ENCODE data around the gene RALGPS1.

Gene RALGPS1

DNA sequence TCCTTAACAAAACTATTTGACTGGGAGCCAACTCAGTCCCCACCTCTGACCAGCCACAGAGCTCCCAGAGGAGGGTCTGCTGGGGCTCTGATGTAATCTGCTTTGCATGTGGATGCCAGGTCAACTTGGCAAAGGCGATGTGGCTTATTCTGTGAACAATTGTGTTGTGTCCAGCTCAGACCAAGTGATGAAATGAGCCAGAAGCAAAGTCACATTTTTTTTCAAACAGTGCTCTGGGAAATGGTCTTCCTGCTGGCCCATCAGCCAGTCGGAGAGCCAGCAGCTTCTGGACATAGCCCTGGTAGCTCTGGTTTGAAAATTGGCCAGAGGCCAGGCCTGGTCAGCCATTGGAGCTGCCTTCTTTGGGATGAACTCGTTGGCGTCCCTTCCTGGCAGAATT is 121.4 kb downstream of the RALGPS1 start:
- in situ Hi-C loops (cut with MboI; ENCODE audit: low pct_unique_long_range_greater_than_20kb, low sequenced_read_pairs), result no loop called here
- DNase-seq, result no peak

DNA sequence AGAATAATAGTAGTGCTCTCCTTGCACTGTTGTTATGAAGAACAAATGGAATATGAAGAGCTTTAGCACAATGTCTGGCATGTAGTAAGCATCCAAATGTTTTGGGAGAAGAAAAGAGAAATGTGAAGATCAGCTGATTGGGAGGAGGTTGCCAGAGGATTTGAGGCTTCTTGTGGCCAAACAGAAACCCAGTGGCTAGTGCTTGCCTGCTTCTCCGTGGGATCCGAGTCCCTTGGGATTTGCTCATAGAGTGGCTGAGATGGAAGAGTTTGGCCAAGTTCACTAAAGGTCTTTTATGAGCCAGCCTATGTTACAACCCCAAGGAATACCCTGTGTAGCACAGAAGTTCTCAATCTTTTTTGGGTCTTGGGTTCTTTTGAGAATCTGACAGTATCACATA is 121.9 kb downstream of the RALGPS1 start:
- in situ Hi-C loops (cut with MboI; ENCODE audit: low pct_unique_long_range_greater_than_20kb, low sequenced_read_pairs), result no loop called here
- no peak for DNase-seq

DNA sequence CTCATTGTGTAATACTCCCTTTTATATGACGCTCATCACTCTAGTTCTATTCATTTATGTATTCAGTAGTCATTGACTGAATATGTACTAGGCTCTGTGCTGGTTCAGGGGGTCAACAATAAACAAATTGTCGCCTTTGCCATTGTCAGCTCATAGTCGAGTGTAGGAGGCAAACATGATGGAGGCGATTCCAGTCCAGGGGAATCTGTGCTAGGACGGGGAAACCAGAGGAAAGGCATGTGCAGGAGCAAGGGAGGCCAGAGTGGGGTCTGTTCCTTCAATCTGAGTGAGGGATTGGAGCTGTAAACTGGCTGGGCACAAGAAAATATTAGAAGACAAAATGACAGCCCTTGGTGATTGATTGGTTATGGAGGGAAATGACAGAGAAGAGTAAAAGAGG is 123.9 kb downstream of the RALGPS1 start:
- in situ Hi-C loops (cut with MboI; ENCODE audit: low pct_unique_long_range_greater_than_20kb, low sequenced_read_pairs), result no loop called here
- no peak for DNase-seq

DNA sequence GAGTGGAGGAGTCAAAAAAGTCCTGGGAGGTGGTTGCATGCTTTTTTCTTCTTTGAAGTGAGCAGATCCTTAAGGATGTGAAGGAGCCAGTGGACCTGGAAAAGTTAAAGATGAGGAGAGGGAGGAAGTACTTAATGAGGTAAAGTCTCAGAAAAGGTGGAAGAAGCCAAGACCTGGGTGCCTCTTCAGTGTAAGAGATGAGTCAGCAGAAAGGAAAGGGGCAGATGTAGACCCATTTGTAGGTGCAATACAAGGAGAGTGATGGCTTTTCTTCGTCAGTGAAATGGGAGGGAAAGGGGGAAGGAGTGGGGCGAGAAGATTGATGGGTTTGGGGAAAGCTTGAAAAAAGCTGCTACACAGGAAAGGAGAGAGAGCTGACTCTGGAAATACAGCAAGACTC is 124.9 kb downstream of the RALGPS1 start:
- in situ Hi-C loops (cut with MboI; ENCODE audit: low pct_unique_long_range_greater_than_20kb, low sequenced_read_pairs), result no loop called here
- no peak for DNase-seq

DNA sequence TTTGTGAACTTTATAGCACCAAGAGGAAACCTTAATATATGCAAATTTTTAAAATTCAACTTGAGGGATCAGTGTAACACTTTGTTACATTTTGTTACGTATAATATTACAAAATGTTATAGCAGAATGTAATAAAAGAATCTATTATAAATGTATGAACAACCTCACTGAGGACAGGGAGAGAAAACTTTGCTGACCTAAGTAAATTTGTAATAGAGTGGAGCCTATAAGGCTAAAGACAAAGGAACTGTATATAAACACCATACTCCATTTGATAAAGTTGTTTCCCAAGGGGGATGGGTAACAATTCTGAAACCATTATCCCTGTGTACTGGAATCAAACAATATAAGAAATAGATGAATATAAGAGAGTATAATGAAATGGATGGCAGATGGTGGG is 130.6 kb downstream of the RALGPS1 start:
- DNase-seq, result no peak
- in situ Hi-C loops (cut with MboI; ENCODE audit: low pct_unique_long_range_greater_than_20kb, low sequenced_read_pairs), result no loop called here

DNA sequence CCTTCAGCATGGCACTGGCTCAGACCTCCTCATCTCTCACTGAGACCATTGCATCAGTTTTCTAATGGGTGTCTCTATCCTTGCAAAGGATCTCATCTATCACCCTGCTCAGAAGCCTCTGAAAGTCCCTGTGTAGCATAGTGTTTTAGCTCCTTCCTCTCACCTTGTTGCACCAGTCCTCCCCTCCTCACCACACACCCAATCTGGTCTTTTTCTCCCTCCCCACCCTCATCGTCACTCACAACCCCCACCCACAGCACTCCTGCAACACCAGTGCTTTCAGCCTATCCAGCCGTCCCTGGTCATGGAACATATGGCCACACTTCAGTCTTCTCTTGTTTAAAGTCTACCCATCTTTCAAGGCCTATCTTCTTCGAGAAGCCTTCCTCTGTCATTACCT is 133.4 kb downstream of the RALGPS1 start:
- DNase-seq, result no peak
- in situ Hi-C loops (cut with MboI; ENCODE audit: low pct_unique_long_range_greater_than_20kb, low sequenced_read_pairs), result no loop called here

DNA sequence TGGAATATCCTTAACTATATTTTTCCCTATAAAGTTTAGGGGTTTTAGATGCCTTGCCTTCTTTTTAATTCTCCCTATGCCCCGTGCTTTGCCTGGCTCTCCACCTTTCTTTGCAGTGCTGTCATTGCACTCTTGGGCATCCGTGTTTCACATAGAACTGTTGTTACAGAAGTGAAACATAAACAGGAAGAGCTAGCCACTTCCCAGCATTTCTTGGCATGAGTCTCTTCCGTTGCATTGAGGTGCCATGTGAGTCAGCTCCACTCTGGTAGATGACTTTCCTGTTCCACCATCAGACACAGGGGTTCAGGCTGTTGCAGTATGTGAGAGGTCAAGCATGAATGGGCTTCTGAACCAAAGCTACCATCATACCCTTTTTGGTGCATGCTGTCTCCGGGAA is 134.5 kb downstream of the RALGPS1 start:
- no peak for DNase-seq
- in situ Hi-C loops (cut with MboI; ENCODE audit: low pct_unique_long_range_greater_than_20kb, low sequenced_read_pairs), result no loop called here

DNA sequence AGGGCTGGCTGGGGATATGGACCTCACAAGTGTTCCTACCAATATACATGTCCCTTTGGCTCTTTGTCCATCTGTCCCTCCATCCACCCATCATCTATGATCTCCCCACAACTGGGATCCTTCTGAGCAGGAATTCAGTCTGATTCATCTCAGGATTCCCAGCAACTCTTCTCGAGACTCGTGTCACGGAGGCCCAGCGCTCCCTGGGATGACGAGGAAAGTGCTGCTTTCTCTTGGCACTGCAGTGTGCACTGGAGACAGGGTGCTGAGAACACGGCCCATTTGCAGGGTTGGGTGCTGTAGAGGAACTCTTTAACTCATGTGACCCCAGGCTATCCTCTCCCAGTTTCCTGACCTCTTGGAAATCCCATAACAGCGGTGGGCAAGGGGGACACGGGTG is 135.0 kb downstream of the RALGPS1 start:
- in situ Hi-C loops (cut with MboI; ENCODE audit: low pct_unique_long_range_greater_than_20kb, low sequenced_read_pairs), result no loop called here
- DNase-seq, result no peak

DNA sequence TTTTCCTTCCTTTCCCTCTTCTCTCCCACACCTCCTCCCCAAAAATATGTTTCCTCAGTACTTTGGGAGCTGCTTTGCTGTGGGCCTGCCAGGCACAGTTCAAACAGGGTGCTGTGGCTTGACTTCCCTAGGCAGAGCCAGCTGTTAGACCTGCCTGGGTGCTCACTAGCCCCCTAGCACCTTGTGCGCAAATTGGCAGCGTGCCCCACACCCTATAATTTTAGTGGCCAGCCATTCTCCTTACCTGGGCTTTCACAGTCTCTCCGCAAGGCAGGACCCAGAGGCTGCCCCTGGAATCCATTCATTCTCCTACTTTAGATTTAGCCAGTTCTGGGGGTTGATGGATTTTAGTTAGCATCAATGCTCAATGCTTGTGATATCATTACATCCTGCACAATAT is 135.6 kb downstream of the RALGPS1 start:
- DNase-seq, result no peak
- in situ Hi-C loops (cut with MboI; ENCODE audit: low pct_unique_long_range_greater_than_20kb, low sequenced_read_pairs), result no loop called here

DNA sequence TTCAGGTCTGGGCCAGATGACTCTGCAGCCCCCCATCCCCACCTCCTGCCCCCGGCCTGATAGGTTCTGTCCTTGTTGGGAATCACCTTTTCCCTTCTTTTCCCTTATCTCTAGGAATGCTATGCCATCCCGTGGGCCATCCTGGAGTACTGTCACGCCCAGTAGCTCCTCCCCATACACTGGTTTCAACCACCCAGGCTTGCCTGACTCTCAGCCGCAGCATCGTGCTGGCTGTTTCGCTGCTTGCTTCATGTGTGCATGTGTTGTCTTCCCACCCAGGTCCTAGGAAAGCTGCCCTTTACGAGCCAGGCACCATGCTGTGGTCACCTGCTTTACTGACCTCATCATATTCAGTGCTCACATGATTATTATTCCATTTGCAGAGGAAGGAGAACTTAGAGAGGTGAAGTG is 136.0 kb downstream of the RALGPS1 start:
- in situ Hi-C loops (cut with MboI; ENCODE audit: low pct_unique_long_range_greater_than_20kb, low sequenced_read_pairs), result no loop called here
- no peak for DNase-seq

DNA sequence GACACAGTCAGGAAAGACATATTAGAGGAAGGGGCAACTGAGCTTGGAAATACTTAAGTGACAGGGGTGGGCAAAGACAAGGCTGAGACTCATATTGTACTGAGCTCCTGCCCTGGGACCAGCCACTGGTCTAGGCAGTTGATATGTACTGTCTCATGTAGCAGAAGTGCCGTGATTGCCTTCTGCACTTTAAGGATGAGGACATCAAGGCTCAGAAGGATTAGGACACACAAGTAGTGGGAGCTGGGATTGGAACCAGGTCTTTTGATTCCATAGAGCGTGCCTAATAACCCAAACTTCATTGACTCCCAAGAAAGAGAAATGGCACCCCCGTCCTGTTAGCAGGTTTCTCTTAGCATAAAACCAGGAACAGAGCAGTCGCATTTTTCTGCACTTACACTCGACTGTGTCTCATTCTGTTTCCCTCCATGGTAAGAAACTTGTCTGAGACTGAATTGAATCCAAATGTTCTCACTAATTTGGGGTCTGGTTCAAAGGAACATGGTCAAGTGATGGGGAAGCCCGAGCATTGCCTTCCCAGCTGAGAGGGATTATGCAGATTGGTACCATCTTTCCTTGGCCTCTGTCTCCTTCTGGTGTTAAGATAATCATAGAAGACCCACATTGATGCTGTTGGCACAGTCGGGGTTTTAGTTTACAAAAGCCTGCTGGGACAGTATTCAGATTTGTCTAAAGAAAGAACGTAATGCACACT is 137.5 kb downstream of the RALGPS1 start:
- in situ Hi-C loops (cut with MboI; ENCODE audit: low pct_unique_long_range_greater_than_20kb, low sequenced_read_pairs), result no loop called here
- no peak for DNase-seq

DNA sequence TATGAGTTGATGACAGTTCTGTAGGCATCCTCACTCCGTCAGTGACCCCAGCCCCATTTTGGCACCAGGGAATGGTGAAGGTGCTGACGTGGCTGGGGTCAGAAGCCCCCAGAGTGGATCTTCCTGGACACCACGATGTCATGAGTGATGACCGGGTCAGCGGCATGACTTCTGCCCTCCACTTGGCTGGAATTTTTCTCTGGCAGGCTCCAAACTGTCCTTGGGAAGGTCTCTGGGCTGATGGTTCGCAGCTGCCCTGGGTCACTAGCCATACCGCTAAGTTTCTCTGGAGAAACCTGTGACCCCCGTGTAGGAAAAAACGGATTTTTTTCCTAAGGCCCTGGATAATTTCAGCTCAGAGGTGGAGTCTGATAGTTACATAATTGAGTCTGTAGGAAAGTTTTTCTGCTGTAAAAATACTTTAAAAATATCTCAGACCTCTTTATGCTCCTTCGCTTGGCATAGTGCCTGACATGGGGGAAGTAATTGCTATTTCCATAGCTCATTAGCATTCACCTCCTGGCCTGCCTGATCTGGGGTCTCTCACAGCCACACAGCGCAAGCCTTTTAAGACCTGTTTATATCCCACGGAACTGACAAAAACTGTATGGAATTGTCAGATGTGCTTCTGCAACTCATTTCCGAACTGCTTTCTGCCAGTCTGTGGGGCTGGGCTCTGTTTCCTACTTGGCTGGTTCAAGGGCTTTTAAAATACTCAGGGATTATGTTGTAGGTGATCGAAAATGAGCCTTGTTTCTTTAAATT is 138.7 kb downstream of the RALGPS1 start:
- DNase-seq, result no peak
- in situ Hi-C loops (cut with MboI; ENCODE audit: low pct_unique_long_range_greater_than_20kb, low sequenced_read_pairs), result no loop called here

DNA sequence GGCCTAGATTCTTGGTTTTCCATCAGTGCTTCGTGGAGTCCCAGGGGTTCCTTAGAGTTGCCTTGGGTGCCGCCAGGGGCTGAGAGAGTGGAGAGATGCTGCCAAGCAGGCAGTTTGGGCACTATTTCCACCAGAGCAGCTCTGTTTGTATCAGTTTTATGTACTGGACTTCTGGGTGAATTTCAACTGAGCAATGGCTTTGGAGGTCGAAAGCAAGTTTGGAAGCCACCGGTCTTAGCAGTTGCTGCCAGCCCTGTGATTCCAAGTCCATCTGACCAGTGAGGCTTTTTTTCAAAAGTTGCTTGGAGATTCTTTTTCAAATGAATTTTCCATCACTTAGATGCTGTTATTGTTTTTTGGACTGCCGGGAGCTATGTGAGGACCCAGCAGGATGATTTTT is 139.4 kb downstream of the RALGPS1 start:
- in situ Hi-C loops (cut with MboI; ENCODE audit: low pct_unique_long_range_greater_than_20kb, low sequenced_read_pairs), result no loop called here
- DNase-seq, result no peak

DNA sequence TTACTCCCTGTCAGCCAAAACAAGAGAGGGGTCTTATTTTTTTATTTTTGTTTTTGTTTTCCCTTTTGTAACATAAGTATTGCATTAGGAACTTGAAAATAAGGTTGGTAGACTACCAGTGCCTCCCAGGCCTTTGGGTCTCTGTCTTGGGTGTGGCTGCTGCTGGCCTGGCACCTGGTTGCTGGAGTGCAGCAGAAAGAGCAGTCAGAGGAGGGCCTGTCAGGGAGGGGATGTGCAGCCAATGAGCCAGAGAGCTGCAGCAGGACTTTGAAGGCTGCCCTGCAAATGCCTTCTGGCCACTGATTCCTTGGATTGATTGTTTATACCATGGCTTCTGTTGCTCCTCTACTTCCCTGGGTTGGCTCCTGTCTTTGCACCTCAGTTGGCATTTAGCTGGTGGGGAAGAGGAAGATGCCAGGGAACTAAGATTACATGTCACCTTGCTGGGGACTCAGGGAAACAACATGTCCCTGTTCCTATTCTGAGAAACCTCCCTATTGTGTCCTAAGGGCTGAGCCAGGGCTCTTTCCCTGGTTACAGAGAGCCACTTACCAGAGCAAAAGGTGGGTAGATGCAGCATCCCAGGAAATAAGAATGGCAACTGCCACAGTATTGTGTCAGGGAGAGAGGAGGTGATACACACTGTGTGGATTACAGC is 141.3 kb downstream of the RALGPS1 start:
- DNase-seq, result no peak

DNA sequence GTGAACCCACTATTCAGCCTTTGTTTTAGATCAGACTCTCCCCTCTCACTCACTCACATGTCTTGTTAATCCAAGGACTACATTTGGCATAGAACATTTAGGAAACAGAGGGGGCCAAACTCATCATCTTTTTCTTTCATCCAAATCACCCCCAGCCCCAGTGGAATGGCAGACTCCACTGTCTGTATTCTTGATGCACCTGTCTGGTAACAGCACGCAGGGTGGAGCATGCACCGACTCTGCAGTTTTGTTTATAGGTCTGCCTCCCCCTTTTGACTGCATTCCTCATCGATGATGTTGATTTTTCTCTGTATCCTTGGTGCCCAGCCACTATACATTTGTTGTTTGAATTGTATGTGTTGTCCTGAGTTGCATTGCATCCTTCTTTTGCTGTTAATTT is 141.9 kb downstream of the RALGPS1 start:
- in situ Hi-C loops (cut with MboI; ENCODE audit: low pct_unique_long_range_greater_than_20kb, low sequenced_read_pairs), result no loop called here
- no peak for DNase-seq

More for the DNA sequence above, 141.3 kb downstream of the RALGPS1 start:
- in situ Hi-C loops (cut with MboI; ENCODE audit: low pct_unique_long_range_greater_than_20kb, low sequenced_read_pairs), result no loop called here

DNA sequence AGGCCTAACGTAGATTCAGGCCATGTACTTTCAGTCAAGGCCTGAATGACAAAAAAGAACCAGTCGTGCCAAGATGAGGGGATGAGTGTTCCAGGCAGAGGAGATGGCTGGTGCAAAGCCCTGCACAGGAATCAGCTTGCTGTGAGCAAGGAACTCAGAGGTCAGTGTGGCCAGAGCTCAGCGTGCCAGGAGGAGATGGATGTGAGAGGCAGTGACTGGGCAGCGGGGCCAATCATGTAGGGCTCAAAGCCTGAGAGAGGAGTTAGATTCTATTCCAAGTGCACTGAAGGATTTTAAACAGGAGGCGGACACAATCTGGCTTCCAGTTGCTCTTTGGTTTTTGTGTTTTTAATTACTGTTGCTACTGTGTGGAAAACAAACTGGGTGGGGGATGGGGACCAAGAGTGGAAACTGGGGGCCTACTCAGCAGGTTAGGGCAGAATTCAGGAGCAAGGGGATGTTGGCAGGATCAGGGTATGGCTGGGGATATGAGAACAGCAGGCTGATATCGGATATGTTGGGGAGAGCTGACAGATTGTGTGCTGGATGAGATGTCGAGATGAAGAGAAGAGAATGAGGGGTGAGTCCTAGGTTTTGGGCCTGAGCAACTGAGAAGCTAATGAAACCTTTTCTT is 143.5 kb downstream of the RALGPS1 start:
- in situ Hi-C loops (cut with MboI; ENCODE audit: low pct_unique_long_range_greater_than_20kb, low sequenced_read_pairs), result no loop called here
- no peak for DNase-seq

DNA sequence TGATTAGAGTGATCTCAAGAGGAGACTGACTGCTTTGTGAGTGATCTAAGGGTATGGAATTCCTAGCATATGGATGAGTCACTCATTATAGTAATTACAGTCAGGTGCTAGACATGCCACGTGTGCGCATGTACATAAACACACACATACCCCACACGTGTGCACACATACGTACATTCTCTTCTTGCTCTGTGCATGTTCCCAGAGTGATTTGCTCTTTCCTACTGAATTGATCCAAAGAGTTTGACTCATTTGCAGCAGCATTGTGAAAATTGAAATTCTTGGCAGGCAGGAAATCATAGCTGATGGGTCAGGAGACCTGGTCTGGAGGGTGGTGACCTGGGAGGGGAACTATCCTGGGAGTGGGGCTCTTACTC is 144.1 kb downstream of the RALGPS1 start:
- no peak for DNase-seq
- in situ Hi-C loops (cut with MboI; ENCODE audit: low pct_unique_long_range_greater_than_20kb, low sequenced_read_pairs), result no loop called here

DNA sequence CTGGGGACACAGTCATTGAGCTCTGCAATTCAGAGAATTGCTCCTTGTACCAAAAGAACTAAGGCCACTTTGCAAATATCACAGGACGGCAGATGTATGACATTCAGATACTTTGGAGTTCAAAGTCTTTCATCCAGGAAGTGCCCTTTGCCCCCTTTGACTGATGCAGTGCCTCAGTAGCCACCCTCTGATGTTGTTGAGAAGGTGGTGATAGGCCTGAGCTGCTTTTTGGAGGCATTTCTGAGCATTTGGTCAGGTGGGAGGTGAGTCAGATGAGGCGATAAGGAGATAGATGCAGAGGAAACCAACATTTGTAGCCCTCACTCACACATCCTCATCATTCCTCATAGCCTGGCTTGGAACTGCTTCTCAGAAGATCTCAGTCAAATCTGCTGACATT is 144.4 kb downstream of the RALGPS1 start:
- in situ Hi-C loops (cut with MboI; ENCODE audit: low pct_unique_long_range_greater_than_20kb, low sequenced_read_pairs), result no loop called here

DNA sequence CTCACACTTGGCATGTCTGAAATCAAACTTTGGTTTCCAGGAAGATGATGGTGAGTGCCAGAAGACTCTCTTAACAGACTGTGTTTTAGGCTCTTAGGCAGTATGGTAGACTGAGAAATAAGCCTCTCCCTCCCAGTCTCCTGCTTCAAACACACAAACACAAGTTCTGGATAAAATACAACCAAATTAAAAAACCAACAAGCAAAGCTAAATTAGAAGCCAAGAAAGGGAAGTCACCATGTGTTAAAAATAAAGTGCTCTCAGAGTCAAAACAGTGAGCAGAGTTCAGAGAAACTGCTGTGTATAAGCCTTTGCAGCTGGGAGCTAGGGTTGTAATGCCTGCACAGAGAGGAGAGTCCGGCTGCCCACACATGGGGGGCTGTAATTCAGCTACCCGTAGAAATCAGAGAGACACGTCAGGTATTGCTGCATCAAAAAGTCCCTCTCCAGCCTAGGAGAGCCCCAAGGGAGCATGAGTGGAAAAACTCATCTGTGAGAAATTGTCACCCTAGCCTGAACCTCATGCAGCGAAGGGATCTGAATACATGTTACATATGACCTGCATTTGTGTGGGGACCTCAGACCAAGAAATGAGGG is 145.3 kb downstream of the RALGPS1 start:
- no peak for DNase-seq
- in situ Hi-C loops (cut with MboI; ENCODE audit: low pct_unique_long_range_greater_than_20kb, low sequenced_read_pairs), result no loop called here

More for the DNA sequence above, 144.4 kb downstream of the RALGPS1 start:
- DNase-seq, result no peak

DNA sequence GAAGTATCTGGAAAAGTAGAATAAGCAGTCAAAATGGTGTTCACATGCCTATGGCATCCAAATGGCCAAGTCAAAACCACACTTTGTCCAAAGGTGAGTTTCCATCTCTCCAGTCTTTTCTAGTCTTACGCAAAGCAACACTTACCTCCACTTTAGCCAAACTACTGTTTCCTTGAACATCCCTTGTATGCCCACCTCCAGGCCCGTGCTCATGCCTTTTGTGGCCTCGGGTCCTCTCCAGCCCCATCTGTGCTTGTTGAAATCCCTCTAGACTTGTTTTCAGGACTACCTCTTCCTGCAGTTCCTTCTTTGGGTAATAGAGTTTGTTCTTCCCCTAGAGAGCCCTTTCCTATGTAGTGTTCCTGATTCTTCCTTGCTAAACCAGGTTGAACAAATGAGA is 146.8 kb downstream of the RALGPS1 start:
- no peak for DNase-seq

More for the DNA sequence above, 146.8 kb downstream of the RALGPS1 start:
- in situ Hi-C loops (cut with MboI; ENCODE audit: low pct_unique_long_range_greater_than_20kb, low sequenced_read_pairs), result no loop called here

All from KBM-7 (cell line).